Endometrium (tissue), 2 donors: ENCODE data around the gene FBH1.
"Not testable (repeated sequence)": the region's sequence is repeated elsewhere in the genome, so short reads cannot be mapped to it uniquely, and the experiment has no call there.

ENCODE experiments used
- FAIRE-seq: peaks from 2 replicates; lab custom pipeline; 2012; peaks lifted over from hg19 to GRCh38; lab: Jason Lieb, UNC
- donor health status: control.
- donor health status: control.

Gene FBH1

DNA sequence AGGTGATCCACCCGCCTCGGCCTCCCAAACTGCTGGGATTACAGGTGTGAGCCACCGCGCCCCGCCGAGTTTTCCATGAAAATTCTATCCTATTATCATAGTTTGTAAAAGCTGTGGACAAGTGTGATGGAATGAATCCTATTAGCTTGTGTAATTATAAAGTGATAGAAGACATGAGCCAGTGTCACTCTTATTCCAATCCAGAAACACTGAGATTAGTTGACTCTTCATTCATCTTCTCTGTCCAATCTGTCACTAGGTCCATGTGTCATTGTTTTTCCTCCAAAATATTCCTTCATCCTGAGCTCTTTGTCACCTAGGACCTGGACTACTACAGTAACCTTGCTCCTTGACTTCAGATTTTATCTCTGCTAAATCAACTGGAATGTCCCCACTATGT, 13.5 kb downstream of the FBH1 start:
- FAIRE-seq: no peak

- FAIRE-seq: no peak
Measured at GRCh38 chr10:5904227-5904626, 14.2 kb downstream of the FBH1 start.

- no peak for FAIRE-seq
Measured at GRCh38 chr10:5905854-5906507, 15.9 kb downstream of the FBH1 start.

DNA sequence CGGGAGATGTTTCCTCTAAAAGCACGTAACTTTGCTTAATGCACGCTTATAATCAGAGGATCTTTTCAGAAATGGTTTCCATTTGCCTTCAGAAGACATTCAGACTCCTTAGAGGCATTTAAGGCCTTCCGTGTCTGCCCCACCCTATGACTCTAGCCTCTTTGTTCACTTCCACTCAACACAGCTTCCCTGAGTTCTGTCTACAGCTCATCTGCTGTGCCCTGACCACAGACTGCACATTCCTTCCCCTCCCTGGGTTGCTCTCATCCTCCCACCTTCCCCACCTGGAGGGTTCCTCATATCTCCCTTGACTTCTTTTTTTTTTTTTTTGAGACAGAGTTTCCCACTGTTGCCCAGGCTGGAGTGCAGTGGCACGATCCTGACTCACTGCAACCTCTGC, 16.6 kb downstream of the FBH1 start:
- no peak for FAIRE-seq

DNA sequence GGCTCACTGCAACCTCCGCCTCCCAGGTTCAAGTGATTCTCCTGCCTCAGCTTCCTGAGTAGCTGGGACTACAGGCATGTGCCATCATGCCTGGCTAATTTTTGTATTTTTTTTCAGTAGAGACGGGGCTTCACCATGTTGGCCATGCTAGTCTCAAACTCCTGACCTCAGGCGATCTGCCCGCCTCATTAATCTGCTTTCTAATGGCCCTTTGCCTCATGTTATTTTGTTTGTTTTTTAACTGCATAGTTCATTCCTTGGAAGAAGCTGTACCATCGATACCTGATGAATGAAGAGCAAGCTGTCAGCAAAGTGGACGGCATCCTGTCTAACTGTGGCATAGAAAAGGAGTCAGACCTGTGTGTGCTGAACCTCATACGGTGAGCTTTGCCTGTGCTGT, 18.6 kb downstream of the FBH1 start:
- not testable (repeated sequence) for FAIRE-seq

GRCh38 chr10:5910323-5911100, 20.5 kb downstream of the FBH1 start:
- no peak for FAIRE-seq

GRCh38 chr10:5911670-5912069, 21.6 kb downstream of the FBH1 start:
- no peak for FAIRE-seq

- FAIRE-seq: no peak
Measured at GRCh38 chr10:5913736-5914135, 23.7 kb downstream of the FBH1 start.

GRCh38 chr10:5915451-5915850, 25.4 kb downstream of the FBH1 start:
- FAIRE-seq: no peak

DNA sequence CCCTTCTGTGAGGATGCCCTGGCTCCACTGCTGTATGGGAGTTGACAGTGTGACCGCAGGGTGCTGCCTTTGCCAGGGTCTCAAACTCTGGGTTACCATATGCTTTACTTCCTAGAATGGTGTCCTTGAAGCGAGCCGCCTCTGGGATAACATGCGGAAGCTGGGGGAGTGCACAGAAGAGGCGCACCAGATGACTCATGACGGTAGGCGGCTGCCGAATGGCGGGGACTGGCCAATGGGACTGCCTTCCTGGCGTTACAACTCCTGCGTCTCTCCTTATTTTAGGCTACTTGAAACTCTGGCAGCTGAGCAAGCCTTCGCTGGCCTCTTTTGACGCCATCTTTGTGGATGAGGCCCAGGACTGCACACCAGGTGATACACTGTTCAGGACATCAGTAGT, 27.3 kb downstream of the FBH1 start:
- FAIRE-seq: no peak

GRCh38 chr10:5918763-5919162, 28.7 kb downstream of the FBH1 start:
- no peak for FAIRE-seq

DNA sequence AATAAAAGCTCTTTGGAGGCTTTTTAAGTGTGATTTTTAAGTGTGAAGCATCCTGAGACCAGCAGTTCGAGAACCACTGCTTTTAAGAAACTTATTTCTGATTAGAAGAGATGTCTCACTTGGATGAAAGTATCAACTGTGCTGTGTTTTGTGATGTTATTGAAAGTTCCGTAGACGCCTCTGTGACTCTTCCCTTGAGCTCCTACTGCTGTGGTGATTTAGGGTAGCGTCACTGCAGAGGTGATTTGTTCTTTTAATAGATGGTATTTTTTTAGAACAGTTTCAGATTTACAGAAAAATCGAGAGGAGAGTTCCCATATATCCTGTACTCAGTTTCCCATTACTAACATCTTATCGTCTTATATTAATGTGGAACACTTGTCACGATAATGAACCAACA, 29.5 kb downstream of the FBH1 start:
- FAIRE-seq: no peak

DNA sequence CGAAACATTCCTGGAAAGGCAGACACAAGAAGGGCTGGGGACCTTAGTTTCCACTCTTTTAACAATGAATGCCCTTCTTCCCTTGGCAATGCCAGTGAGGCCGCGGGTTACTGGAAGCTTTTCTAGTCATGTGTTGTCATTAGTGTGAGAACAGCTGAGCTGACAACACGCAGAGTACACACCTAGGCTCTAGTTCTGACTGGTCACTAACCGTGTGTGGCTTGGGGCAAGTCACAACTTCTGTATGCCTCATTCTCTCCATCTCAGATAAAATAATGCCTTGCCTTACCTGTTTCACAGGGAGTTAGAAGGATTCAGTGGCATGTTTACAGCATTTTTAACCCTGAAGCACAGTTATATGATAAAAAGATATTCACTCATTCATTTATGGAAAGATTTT, 31.7 kb downstream of the FBH1 start:
- FAIRE-seq: no peak

DNA sequence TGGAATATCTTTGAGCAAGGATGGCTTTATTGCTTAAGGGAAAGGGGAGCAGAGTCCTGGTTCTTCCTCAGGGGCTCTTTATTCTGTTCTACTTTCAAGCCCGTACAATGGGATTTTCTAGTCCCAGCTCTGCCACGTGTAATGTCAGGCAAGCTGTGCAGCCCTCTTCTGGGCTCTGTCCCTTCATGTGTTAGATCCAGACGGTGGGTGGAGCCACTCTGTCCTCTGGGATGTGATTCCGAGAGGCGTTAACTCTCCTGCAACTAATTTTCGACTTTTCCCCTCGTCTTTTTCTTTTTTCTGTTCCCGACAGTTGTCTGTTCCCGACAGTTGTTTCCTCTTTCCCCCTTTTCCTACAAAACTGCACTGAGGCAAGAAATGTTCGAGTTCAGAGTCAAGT, 34.8 kb downstream of the FBH1 start:
- FAIRE-seq: no peak

DNA sequence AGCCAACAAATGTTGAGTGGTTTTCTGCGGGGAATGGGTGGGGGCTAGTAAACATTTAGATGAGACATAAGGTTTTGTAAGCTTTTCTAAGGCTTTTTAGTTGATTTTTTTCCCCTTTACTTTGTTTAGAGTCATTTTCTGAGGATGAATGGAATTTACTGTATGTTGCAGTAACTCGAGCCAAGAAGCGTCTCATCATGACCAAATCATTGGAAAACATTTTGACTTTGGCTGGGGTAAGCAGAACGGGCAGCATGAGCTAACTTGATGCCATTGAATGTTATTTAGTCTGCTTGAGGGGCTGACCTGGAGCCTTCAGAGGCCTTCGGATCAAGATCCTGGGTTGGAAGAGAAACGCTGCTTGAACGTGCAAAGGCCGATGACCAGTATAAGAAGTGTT, 37.3 kb downstream of the FBH1 start:
- no peak for FAIRE-seq

DNA sequence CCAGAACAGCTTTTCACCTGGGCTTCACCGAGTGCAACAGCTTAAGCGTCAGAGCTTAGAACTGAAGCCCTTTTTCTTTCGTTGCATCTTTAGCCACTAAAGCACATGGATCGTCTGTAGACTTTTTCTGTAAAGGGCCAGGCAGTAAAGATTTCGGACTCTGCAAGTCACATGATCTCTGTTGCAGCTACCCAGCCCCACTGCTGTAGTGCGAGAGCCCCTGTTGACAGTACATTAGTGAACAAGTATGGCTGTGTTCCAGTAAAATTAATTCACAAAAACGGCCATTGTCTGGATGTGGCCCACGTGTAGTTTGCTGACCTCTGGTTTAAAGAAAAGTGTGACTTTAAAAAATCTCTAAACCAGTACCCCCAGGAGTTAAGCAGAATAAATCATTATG, 39.4 kb downstream of the FBH1 start:
- FAIRE-seq: no peak

- no peak for FAIRE-seq
Measured at GRCh38 chr10:5930272-5930671, 40.2 kb downstream of the FBH1 start.

GRCh38 chr10:5932345-5932744, 42.3 kb downstream of the FBH1 start:
- no peak for FAIRE-seq

GRCh38 chr10:5933909-5934546, 44.0 kb downstream of the FBH1 start:
- no peak for FAIRE-seq

GRCh38 chr10:5935628-5936027, 45.6 kb downstream of the FBH1 start:
- FAIRE-seq: no peak

- FAIRE-seq: no peak
Measured at GRCh38 chr10:5937016-5937415, 47.0 kb downstream of the FBH1 start.

DNA sequence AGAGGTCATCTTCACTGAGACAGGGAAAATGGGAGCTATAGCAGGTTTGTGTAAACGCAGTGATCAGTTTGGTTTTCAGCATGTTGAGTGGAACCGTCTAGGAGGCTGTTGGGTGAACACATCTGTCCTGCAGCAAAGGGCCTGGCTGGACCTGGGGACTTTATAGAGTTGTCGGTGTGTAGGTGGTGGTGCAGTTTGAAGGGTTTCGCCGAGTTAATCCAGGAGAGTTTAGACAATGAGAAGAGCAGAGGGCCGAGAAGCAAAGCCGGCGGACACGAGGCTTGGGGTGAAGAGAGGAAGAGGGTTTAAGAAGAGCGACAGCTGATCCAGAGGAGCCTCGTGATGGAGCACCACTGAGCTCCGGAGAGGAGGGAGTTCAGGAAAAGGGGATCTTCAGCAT, 48.2 kb downstream of the FBH1 start:
- no peak for FAIRE-seq

- no peak for FAIRE-seq
Measured at GRCh38 chr10:5940807-5941218, 50.8 kb downstream of the FBH1 start.

GRCh38 chr10:5941579-5941978, 51.5 kb downstream of the FBH1 start:
- FAIRE-seq: no peak
